Activated CD4-positive, alpha-beta T cell treated with anti-CD3 and anti-CD28 coated beads, Interleukin-2, amount 50 U/mL, for 48 hours (primary cell): ENCODE measurements around the gene GET3.
"Not testable (repeated sequence)": the region's sequence is repeated elsewhere in the genome, so short reads cannot be mapped to it uniquely, and the experiment has no call there.

Source experiments
- DNase-seq, 2 experiments: peaks; one replicate each; pipeline ENCODE4 v3.0.0-alpha.2; 2020

Gene GET3

DNA sequence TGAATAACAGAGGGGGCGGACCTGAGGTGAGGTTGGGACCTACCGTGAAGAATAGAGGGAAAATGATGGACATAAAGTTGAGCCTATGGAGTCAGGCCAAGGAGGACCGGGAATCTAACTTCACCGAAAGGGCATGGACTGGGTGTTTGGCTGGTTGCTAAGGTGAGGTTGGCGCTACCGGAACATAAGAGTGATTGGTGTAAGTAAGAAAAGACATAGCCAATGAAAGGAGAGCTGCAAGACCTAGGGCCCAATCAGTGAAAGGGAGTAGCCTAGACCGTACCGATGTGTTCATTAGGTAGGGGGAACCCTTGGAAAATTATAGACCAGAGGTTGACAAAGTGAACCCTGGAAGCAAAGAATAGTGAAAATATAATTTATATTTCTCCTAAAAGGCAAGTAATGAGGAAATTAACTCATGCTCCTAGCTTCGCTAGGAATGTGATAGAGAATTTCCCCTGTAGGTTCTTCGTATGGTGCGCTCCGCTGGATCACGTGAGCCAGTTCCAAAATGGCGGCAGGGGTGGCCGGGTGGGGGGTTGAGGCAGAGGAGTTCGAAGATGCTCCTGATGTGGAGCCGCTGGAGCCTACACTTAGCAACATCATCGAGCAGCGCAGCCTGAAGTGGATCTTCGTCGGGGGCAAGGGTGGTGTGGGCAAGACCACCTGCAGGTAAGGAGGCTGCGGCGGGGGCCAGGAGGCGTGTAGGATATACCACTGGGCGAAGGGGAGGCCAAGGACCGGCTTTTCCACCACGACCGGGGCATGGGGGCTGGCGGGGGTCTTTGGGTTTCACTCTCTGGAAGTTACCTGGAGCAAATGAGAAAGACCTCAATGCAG, at the start of gene GET3:
Gene GET3, plus strand, starts transcription at position 503 of the 840 bp plus-strand sequence. Its CDS starts 9 bp downstream, at position 512.
- peak; percentile 78 to 83 for DNase-seq

DNA sequence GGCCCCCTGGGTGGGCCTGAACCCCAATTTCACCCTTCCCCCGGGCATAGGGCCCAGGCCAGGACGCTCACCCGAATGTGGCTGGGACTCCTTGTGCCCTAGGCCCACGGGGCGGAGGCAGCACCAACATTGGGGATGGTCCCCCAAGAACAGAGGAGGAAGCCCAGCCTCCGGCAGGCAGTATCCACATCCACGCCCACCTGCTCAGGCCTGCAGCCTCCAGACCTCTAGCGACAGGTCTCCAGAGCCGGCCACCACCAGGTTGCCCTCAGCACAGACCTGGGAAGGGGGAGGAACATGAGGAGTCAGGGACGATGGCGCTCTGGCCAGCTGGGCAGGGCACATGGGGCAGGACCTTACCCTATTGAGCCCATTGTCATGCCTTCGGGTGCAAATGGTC, 48.3 kb upstream of the GET3 start:
- no peak for DNase-seq

GRCh38 chr19:12689581-12690216, 47.6 kb upstream of the GET3 start:
- no peak for DNase-seq

DNA sequence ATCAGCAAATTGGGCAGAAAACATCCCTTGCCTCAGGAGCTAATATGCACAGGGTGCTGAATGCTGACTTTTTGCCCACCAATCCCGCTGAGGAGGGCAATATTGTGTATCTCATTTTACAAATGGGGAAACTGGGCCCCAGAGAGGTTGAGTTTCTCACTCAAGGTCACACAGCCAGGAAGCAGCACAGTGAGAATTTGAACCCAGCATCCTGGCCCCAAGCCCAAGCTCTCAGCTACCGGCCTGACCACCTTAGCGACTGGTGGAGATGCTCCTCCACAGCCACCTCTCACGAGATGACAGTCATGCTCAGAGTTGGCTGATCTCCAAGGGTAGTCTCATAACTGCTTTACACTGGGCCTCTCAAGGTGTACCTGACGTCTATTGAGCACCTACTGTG, 44.3 kb upstream of the GET3 start:
- no peak for DNase-seq

GRCh38 chr19:12694641-12695040, 42.7 kb upstream of the GET3 start:
- no peak for DNase-seq

DNA sequence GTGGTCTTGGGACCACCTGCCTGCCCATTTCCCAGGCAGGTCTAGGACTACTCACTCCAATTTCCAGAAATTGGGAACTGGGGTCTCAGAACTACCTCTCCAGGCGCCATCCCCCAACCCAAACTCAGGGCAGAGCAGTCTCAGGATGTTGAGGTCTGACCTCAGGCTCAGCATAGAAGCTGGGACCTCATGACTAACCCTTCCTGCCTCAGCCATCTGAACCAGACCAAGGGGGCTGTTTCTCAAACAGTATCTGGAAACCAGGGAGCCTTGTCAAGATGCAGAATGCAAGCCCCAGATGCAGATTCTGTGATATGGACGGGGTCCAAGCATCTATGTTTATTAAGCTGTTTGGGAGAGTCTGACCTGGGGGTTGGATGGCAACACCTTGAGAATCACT, 42.2 kb upstream of the GET3 start:
- DNase-seq: no peak

DNA sequence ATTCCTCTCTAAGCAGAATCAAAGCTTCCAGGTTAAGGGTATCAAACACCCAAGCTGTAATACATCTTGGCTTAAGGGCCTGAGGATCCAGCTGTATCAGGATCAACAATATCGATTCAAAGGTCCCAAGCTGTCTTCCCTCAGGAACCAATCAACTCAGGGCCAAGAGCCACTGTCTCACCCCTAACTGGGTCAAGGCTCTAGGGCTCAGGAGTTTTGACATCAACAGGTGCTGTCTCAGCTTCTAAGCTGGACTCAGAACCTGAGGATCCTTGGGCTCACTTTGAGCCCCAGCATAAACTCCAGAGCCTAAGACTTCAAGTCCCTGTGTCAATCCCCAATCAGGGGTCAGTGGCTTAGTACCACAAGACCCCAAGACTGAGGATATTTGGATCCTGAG, 41.8 kb upstream of the GET3 start:
- no peak for DNase-seq

GRCh38 chr19:12695997-12696365, 41.3 kb upstream of the GET3 start:
- peak in 1 of 2 experiments; percentile 20 for DNase-seq

DNA sequence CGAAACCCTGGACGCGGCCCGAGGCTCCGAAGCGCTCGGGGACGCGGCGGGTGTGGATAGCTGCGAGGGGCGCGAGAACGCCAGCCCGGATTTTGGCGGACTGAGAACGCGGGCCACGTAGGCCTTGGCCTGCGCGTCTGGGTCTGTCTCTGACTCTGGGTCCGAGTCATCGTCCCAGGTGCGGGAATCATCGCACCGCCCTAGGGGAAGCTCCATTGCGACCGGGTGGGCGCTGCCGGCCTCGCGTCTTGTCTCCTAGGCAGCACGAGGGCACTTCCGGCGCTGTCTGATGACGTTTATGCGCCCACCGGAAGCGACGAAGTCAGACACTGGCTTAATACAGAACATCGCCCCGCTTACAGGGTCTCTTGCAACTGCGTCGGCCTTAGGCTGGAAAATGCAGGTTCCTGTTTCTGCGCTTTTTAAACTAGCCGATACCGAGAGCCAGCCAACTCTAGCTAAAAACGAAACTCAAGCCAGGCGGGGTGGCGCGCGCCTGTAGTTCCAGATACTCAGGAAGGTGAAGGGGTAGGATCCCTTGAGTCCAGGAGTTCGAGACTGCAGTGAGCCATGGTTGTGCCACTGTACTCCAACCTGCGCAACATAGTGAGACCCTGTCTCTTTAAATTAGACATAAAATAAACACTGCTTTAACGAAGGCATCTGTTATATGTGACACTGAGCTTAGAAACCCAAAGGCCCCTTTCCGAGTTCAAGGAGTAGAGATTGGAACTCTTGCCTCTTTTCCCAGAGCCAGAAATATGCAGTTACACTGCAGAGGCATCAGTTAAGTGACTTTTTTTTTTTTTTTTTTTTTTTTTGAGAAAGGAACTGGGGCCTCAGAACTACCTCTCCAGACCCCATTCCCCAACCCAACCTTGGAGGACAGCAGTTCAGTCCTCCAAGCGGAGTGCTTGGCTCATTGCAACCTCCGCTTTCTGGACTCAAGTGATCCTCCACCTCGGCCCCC, 40.6 kb upstream of the GET3 start, which contains the start of gene FBXW9:
Gene FBXW9, minus strand, starts transcription at position 266 of the 970 bp plus-strand sequence. Its CDS starts 50 bp downstream, at position 216.
- peak; percentile 99 for DNase-seq

GRCh38 chr19:12697425-12697824, 39.9 kb upstream of the GET3 start:
- DNase-seq: not testable (repeated sequence)

DNA sequence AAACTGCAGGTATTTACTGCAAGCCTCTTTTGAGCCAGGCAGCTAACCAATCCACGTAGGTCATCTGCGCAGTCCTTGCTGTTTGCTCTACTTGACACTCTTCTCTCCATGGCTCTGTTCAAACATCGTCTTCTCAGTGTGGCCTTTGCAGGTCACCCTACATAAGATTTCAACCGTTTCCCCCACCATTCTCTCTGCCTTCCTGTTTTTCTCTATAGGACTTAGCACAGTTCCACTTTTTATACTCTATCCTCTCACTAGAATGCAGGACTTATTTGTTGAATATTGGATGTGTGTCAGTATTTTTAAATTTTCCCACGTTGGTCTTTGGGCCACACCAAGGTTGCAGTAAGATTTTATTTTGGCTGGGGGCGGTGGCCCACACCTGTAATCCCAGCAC, 39.2 kb upstream of the GET3 start:
- no peak for DNase-seq

DNA sequence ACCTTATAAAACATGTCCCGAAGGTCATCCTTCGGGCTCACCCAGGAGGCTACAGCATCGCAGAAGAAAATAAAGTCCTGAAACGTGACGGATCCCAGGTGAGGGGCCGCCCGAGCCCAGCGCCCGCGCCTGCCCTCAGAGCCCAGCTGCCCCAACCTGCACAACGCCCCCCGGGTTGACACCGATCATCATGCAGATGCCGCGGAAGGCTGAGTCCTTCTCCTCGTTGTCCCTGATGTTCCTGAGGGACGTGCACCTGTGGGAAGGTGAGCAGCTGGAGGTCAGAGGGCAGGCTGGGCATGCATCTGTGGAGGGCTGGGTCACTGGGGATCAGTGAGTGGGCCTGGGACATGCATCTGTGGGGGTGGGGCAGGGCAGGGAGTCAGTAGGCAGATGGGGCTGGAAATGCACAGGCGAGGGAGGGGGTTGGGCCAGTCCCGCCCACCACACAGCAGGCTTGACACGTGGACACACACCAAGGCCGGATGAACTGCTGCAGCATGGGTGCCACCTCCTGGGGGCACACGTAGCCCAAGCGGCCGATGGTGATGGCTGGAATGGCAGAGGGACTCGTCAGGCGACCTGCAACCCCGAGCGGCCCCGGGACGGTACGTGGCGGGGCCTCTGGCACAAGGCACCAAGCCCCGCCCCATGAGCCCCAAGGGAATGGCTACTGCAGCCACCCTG, 35.6 kb upstream of the GET3 start:
- no peak for DNase-seq

DNA sequence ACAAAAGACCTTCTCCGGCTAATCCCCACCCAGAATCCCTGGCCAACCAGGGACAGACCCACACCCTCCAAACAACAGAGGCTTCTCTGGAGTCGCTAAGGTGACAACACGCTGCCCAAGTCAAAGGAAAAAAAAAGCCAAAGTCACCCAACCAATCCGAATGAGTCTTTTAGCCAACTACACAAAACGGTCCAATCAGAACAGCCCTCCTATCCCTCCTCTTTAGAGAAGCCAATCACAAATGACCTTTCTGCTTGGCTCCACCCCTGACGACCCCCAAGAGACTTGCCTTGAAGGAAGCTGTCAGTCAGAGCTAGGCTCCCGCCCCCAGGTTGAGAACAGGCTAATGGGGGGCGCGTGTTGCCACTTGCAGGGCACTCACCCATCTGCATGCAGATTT, 34.3 kb upstream of the GET3 start:
- peak in 1 of 2 experiments; percentile 29 for DNase-seq

GRCh38 chr19:12705169-12705568, 32.1 kb upstream of the GET3 start:
- no peak for DNase-seq

DNA sequence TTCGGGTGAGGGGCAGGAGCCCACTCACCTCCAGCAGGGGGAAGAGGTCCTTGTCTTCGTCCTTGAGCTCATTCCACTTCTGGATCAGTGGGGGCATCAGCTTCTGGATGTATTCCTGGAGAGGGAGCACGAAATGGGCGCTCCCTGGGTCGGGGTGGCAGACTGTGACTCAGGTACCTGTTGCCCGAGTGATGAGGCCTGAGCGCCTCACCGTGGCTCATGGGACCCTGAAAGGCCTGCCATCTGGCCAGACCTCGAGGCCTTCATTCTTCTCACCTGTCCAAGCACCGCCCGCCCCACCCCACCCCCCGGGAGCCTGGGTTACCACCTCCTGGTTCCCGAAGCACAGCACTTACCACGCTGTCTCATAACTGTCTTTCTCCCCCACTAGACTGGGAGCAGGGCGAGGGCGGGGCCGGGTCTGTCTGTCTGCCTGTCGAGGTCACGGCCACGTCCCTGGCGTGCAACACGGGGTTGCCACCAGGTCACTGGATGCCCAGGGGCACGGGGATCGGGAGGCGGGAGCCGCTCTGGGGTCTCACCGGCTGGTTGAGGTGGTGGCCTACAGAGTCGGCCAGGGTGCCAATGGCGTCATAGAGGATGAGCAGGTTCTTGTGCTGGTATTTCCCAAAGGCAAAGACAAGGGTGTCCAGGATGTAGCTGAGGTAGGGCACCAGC, 31.5 kb upstream of the GET3 start:
- DNase-seq: no peak

GRCh38 chr19:12706332-12706718, 31.0 kb upstream of the GET3 start:
- DNase-seq: no peak

GRCh38 chr19:12708641-12709040, 28.7 kb upstream of the GET3 start:
- DNase-seq: no peak

- no peak for DNase-seq
Observed at GRCh38 chr19:12711187-12711586, 26.1 kb upstream of the GET3 start.

- DNase-seq: not testable (repeated sequence)
Observed at GRCh38 chr19:12712077-12712476, 25.2 kb upstream of the GET3 start.

DNA sequence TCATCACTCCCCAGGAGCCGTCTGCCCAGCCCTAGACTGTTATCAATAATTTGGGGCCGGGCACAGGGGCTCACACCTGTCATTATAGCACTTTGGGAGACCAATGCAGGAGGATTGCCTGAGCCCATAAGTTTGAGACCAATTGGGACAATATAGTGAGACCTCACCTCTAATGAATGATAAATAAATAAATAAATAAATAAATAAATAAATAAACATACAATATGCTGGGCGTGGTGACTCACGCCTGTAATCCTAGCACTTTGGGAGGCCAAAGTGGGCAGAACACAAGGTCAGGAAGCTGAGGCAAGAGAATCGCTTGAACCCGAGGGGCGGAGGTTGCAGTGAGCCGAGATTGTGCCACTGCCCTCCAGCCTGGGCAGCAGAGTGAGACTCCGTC, 24.0 kb upstream of the GET3 start:
- DNase-seq: not testable (repeated sequence)

GRCh38 chr19:12715102-12715501, 22.2 kb upstream of the GET3 start:
- no peak for DNase-seq

DNA sequence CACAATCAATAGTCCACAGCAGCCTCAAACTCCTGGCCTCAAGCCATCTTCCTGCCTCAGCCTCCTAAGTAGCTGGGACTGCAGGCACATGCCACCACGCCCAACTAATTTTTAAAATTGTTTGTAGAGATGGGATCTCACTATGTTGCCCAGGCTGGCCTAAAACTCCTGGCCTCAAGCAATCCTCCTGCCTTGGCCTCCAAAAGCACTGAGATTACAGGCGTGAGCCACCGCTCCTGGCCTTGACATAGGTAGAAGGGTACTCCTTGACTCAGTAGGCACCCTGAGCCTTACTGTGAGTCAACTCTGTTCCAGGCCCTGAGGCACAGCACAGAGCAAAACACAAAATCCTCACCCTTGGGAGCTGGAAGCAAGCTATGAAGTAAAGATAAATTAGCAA, 21.4 kb upstream of the GET3 start:
- no peak for DNase-seq
